ENCODE results near the gene ANKZF1. TPM values are rescaled to one million over a fixed set of nuclear protein-coding genes. Genes with fewer than 3 reads are reported as not detected.
"Not testable (repeated sequence)": the region's sequence is repeated elsewhere in the genome, so short reads cannot be mapped to it uniquely, and the experiment has no call there.

Gene ANKZF1, protein sequence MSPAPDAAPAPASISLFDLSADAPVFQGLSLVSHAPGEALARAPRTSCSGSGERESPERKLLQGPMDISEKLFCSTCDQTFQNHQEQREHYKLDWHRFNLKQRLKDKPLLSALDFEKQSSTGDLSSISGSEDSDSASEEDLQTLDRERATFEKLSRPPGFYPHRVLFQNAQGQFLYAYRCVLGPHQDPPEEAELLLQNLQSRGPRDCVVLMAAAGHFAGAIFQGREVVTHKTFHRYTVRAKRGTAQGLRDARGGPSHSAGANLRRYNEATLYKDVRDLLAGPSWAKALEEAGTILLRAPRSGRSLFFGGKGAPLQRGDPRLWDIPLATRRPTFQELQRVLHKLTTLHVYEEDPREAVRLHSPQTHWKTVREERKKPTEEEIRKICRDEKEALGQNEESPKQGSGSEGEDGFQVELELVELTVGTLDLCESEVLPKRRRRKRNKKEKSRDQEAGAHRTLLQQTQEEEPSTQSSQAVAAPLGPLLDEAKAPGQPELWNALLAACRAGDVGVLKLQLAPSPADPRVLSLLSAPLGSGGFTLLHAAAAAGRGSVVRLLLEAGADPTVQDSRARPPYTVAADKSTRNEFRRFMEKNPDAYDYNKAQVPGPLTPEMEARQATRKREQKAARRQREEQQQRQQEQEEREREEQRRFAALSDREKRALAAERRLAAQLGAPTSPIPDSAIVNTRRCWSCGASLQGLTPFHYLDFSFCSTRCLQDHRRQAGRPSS
- polyA plus RNA-seq (ENCODE audit: insufficient read length in 3 of 3) = 10 to 100 TPM; 38.4 to 44.8 (median 38.8) TPM

DNA sequence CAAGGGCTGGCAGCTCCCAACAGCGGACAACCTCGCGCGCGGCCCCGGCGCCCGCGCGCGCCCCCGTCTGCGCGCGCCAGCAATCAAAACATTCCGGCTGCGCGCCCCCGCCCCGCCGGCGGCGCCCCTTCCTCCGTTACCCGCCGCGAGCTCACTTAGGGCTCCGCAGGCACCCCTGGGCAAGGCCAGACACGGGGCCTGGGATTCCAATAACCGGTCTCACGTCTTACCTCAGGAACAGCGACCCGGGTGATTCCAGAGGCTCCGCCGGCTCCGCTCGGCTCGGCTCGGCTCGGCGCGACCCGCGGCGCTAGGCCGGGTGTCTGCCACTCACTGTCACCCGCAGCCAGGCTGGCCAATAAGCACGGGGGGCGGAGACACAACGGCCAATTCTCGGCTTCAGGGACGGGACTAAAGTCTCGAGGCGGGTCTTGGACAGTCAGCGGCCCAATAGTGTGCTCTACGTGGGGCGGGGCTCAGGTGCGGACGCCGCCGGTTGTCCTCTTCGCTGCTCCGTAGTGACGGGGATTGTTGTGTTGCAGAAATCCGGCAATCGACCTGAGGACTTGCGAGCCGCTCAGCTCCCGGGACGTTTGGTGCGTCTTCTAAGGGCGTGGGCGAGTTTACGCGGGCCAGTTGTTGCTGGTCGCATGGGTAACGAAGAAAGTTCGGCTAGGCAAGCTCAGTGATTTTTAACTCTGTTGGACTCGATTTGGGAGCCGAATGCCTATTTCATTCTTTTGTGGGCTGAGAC is at the start of gene ANKZF1, which contains the start of gene ATG9A:
ANKZF1 (plus strand) TSS at position 502 of the 754 bp plus-strand sequence. CDS start 452 bp downstream, outside the sequence.
ATG9A (minus strand) TSS at position 332 of the 754 bp plus-strand sequence. CDS start 1,612 bp downstream, outside the sequence.
- peak; percentile 88 to 97 (median 95) for DNase-seq (ENCODE audit: low read depth in 3 of 3, low spot score in 2 of 3)

DNA sequence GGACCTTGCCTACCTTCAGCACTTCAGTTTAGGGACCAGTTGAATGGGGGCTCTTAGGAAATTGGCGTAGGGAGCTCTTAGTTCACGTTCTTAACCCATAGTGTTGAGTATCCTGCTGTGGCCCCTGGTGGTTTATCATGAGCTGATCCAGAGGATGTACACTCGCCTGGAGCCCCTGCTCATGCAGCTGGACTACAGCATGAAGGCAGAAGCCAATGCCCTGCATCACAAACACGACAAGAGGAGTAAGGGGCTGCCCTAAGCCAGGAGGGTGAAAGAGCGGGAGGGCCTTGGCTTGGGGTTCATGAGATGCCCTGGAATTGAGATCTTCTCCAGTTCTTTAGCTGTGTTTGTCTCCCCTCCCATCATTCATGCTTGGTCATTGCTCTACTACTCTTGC is 48.6 kb upstream of the ANKZF1 start:
- no peak for DNase-seq (ENCODE audit: low read depth in 3 of 3, low spot score in 2 of 3)

DNA sequence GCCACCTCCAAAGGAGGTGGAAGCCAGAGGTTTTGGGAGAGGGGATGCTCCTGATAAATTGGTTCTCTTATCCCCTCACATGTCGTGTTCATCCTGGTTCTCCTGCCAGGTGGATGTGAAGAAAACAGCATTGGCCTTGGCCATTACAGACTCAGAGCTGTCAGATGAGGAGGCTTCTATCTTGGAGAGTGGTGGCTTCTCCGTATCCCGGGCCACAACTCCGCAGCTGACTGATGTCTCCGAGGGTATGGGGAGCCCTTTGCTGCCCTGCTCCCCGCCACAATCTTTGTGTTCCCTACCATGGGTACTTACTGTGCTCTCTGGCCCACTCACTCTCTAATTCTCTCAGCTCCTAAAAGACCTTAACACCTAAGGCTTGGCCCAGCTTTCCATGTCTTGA is 48.1 kb upstream of the ANKZF1 start:
- no peak for DNase-seq (ENCODE audit: low read depth in 3 of 3, low spot score in 2 of 3)

DNA sequence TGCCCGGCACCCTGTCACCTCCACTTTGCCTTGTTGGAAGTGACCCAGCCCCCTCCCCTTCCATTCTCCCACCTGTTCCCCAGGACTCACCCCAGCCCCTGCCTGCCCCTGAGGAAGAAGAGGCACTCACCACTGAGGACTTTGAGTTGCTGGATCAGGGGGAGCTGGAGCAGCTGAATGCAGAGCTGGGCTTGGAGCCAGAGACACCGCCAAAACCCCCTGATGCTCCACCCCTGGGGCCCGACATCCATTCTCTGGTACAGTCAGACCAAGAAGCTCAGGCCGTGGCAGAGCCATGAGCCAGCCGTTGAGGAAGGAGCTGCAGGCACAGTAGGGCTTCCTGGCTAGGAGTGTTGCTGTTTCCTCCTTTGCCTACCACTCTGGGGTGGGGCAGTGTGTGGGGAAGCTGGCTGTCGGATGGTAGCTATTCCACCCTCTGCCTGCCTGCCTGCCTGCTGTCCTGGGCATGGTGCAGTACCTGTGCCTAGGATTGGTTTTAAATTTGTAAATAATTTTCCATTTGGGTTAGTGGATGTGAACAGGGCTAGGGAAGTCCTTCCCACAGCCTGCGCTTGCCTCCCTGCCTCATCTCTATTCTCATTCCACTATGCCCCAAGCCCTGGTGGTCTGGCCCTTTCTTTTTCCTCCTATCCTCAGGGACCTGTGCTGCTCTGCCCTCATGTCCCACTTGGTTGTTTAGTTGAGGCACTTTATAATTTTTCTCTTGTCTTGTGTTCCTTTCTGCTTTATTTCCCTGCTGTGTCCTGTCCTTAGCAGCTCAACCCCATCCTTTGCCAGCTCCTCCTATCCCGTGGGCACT is 47.1 kb upstream of the ANKZF1 start:
- DNase-seq (ENCODE audit: low read depth in 3 of 3, low spot score in 2 of 3) = no peak

DNA sequence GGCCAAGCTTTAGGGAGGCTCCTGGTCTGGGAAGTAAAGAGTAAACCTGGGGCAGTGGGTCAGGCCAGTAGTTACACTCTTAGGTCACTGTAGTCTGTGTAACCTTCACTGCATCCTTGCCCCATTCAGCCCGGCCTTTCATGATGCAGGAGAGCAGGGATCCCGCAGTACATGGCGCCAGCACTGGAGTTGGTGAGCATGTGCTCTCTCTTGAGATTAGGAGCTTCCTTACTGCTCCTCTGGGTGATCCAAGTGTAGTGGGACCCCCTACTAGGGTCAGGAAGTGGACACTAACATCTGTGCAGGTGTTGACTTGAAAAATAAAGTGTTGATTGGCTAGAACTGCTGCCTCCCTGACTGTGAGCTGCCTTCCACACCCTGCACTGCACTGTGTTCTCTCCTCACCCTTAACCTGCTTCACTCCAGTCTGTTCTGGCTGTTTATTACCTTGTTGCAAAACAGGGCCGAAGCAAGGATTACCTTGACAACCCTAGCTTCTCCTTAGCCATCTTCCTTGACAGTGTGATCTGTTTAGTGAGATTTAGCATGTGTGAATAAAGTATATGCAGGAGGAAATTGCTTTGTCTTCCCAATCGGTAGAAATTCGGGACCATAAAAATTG is 46.3 kb upstream of the ANKZF1 start:
- no peak for DNase-seq (ENCODE audit: low read depth in 3 of 3, low spot score in 2 of 3)

DNA sequence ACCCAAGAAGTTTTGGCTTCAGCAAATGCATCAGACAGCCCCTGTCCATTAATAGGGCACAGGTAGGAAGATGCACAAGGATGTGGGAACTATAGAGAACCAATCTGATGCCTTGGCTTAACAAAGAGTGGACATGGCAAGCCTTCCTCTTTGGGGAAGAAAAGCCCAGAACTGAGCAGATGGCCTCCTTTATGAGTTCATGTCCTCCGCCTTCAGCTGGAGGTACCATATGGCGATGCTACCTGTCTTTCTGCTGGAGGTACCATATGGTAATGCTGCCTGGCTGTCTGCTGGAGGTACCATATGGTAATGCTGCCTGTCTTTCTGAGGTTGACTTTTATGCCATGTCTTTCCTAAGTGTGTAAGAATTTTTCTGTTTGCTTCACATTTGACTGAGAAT is 45.5 kb upstream of the ANKZF1 start:
- no peak for DNase-seq (ENCODE audit: low read depth in 3 of 3, low spot score in 2 of 3)

DNA sequence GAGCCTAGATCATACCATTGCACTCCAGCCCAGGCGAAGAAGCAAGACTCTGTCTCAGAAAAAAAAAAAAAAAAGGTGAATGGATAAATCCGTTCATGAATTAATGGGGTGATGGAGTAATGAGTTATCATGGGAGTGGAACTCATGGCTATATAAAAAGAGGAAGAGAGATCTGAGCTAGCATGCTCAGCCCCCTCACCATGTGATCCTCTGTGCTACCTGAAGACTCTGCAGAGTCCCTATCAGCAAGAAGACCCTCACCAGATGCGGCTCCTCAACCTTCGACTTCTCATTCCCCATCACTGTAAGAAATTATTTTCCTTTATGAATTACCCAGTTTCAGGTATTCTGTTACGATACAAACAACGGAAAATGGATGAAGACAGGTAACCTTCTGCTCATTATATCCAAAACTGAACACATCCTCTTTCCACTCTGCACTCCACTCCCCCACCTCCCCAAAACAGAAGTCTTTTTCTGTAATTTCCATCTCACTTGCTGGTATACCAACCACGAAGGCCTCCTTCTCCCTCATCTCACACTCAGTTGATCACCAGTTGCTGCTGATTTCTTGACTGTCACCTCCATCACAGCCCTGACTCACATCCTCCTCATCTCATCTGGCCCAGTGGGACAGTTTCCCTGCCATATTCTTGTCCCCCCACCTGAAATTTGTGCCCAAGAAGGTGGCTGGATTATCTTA is 42.7 kb upstream of the ANKZF1 start:
- DNase-seq (ENCODE audit: low read depth in 3 of 3, low spot score in 2 of 3) = no peak

DNA sequence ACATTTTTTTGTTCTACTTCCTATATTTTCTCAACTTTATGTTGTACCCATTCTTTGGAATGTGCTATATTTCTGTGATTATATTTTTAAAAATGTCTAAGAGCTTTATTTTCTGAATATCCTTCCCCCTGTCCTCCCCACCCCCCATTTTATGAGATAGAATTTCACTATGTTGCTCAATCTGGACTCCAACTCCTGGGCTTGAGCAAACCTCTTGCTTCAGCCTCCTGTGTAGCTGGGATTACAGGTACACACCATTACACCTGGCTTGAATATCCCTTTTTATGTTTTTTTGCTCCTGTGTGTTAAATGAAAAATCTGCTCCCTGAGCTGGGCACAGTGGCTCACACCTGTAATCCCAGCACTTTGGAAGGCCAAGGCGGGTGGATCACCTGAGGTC is 32.2 kb upstream of the ANKZF1 start:
- DNase-seq (ENCODE audit: low read depth in 3 of 3, low spot score in 2 of 3) = no peak

DNA sequence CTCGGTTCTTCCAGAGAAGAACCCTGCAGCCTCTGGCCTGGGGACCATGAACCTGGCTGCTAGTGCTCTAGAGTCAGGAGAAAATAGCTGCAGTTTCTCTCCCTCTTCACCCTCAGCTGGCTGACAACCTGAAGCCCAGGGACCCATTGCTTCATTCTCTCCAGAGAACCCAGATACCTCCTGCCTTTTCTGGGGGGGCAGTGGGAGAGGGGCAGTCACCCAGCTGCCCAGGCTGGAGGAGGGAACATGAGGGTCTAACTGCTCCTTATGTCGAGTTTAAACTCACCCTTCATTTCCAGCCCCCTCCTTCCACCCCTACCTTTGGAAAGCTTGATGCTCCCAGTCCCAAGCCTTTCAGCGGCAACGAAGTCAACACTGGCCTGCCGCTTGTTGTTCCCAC is 30.6 kb upstream of the ANKZF1 start:
- no peak for DNase-seq (ENCODE audit: low read depth in 3 of 3, low spot score in 2 of 3)

DNA sequence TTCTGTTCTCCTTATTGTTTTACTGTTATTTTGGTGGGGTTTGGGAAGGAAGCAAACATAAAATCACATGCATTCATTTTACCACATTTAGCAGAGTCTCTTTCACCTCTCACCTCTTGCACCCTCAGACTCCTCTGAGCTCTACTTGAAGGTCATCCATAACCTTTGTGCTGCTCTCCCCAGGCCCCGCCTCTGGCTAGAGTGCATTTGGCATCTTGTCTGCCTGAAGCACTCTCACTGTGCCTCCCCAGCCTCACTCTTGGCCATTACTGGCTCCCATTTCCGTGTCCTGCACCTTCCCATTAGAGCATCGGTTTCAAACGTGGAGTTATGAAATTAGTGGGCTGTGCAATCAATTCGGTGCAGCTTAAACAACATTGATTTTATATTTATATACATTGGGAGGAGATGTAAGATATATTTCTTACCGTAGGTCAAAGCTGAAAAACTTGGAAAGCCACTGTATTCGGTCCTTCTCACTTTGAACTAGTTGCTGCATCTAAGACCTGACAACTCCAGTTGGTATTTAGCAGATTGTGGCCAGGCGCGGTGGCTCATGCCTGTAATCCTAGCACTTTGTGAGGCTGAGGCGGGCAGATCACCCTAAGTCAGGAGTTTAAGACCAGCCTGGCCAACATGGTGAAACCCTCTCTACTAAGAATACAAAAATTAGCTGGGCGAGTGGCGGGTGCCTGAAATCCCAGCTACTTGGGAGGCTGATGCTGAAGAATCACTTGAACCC is 30.0 kb upstream of the ANKZF1 start:
- no peak for DNase-seq (ENCODE audit: low read depth in 3 of 3, low spot score in 2 of 3)

DNA sequence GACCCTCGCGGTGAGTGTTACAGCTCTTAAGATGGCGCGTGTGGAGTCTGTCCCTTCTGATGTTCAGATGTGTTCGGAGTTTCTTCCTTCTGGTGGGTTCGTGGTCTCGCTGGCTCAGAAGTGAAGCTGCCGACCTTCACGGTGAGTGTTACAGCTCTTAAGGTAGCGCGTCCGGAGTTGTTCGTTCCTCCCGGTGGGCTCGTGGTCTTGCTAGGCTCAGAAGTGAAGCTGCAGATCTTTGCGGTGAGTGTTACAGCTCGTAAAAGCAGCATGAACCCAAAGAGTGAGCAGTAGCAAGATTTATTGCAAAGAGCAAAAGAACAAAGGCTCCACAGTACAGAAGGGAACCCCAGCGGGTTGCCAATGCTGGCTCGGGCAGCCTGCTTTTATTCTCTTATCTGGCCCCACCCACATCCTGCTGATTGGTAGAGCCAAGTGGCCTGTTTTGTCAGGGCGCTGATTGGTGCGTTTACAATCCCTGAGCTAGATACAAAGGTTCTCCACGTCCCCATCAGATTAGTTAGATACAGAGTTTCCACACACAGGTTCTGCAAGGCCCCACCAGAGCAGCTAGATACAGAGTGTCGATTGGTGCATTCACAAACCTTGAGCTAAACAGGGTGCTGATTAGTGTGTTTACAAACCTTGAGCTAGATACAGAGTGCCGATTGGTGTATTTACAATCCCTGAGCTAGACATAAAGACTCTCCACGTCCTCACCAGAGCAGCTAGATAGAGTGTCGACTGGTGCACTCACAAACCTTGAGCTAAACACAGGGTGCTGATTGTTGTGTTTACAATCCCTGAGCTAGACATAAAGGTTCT is 28.9 kb upstream of the ANKZF1 start:
- not testable (repeated sequence) for DNase-seq (ENCODE audit: low read depth in 3 of 3, low spot score in 2 of 3)

DNA sequence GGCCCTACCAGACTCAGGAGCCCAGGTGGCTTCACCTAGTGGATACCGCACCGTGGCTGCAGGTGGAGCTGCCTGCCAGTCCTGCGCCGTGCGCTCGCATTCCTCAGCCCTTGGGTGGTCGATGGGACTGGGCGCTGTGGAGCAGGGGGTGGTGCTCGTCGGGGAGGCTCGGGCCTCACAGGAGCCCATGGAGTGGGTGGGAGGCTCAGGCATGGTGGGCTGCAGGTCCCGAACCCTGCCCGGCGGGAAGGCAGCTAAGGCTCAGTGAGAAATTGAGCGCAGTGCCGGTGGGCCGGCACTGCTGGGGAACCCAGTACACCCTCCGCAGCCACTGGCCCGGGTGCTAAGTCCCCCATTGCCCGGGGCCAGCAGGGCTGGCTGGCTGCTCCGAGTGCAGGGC is 28.3 kb upstream of the ANKZF1 start:
- not testable (repeated sequence) for DNase-seq (ENCODE audit: low read depth in 3 of 3, low spot score in 2 of 3)

DNA sequence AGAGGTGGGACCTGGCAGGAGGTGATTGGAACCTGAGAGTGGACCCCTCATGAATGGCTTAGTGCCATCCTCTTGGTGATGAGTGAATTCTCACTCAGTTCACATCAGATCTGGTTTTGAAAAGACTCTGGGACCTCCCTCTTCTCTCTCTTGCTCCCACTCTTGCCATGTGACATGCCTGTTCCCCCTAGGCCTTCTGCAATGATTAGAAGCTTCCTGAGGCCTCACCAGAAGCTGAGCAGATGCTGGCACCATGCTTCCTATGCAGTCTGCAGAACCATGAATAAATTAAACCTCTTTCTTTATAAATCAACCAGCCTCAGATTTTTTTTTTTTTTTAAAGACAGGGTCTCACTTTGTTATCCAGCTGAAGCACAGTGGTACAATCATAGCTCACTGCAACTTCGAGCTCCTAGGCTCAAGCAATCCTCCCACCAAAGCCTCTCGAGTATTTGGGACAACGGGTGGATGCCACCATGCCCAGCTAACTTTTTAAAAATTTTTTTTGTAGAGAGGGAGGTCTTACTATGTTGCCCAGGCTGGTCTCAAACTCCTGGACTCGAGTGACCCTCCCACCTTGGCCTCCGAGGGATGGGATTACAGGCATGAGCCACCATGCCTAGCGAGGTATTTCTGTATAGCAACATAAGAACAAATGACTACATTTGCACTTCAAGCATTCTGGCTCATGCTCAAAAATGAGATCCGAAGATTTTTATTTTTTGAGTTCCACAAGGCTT is 25.0 kb upstream of the ANKZF1 start:
- no peak for DNase-seq (ENCODE audit: low read depth in 3 of 3, low spot score in 2 of 3)

DNA sequence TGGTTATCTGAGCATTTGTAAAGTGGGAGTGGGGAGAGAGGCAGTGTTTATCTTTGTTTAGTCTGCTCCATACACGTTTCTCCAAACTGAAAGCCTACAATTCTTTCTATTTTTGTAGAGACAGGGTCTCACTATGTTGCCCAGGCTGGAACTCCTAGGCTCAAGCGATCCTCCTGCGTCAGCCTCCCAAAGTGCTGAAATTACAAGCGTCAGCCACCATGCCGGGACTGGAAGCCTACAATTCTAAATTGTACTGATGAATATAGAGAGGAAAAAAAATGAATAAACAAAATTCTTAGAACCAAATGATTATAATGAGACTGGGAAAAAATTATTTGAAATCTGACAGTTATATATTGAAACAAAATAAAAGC is 24.5 kb upstream of the ANKZF1 start:
- no peak for DNase-seq (ENCODE audit: low read depth in 3 of 3, low spot score in 2 of 3)

DNA sequence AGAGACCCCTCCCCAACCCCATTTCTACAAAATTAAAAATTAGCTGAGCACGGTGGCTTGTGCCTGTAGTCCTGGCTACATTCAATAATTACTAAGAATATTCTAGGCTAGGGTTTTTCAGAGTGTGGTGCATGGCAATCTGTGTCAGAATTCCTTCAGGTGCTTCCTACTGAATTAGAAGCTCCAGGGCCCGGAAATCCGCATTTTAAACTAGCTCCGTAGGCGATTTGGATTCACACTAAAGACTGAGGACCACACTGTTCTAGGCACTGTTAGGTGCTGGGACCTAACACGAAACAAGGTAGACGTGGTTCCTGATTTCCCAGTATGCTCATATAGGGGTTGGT is 23.7 kb upstream of the ANKZF1 start:
- DNase-seq (ENCODE audit: low read depth in 3 of 3, low spot score in 2 of 3) = no peak

DNA sequence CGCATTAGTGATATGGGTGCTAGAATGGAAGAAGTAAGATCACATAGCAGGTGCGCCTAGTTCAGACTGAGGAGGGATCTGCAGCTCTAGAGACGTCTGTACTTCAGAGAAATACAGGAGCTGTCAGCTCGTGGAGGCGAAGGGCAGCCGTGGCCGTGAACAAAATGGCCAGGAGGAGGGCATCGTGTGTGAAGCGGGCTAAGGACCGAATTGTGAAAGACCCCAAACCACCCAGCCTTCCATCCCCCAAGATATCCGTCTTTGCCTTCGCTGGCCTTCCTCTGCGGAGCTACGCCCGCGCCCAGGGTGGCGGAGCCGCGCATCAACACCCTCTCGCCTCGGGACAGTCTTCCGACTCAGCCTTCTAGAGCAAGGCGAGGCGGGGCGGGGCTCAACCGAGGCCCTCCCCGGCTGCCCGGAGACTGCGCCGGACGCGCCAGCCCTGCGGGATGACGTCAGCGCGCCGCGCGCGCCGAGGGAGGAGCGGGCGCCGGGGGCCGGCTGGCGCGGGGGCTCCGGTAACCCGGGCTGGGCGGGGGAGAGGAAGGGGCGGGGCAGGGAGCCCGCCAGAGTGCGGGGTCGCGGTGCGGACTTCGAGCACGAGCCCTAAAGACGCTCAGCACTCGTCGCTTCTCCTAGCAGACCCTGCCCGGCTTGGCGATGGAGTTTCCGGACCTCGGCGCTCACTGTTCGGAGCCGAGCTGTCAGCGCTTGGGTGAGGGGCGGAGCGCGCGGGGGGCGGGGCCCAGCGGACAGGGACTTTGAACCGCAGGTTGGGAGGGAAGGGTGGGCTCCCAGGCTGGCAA is 23.1 kb upstream of the ANKZF1 start, which contains the start of gene ZFAND2B:
ZFAND2B (plus strand) TSS at position 455 of the 806 bp plus-strand sequence; CDS start at position 661, 206 bp downstream.
- DNase-seq (ENCODE audit: low read depth in 3 of 3, low spot score in 2 of 3) = peak; percentile 82 to 93 (median 90)
